ENCODE results near the gene KLHL29.

The KLHL29 gene

DNA sequence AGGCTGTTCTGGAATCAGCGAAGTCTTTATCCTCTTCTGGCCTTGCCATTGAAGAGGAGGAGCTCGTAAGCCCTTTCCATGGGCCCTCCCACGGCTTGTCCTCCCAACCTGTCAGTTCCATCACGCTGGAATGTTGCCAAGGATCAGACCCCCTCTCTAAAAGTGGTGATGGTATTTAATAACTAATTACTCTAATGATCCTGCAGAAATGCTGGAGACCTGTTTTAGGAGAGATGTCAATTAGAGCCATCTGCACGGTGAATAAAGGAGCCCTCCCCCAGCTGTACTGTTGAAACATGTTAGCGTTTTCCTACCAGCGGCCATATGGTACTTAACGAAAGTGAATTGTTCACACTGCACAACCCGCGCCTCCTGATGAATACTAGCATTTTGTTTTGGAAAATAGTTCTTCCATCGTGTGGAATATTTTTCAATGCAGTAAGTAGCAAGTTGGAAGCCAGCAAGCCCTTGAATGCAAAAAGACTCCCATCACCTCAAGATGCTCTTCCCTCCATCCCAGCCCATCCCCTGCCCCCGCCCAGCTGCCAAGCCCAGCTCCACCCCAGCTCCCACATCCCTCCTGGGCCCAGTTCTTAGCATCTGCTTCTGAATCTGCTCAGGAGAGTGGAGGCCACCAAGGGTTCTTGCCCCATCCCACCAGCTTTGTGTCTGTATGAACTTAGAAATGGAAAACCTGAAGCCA, 145.4 kb downstream of the KLHL29 start:
- Mint-ChIP-seq H3K27ac (no peak overlapping the region), H3K36me3 (no peaks in the 10 kb centered on the region), H3K4me3 (no peak overlapping the region), H3K9me3 (no peaks in the 10 kb centered on the region), H3K4me1 (peaks cover 18% of the 10 kb centered on the region), H3K27me3 (no peaks in the 10 kb centered on the region)
- ATAC-seq, result no peak

DNA sequence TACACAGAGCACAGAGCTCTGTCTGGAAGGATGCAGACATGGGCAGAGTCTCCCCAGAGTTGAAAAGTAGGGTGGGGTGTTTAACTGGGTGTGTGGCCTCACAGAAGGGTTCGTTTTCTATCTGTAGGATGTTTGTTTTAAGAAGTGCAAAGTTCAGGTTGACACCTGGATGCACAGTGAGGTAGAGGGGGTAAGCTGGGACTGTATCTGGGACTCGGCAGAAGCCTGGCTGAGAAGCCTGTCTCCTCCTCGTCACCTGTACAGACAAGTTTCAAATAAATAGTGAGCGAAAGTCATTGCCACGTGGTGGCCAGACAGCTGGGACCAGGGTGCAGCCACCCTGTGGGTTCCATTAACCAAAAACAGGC, 145.9 kb downstream of the KLHL29 start:
- Mint-ChIP-seq H3K4me1 (peaks cover 16% of the 10 kb centered on the region), H3K27ac (no peak overlapping the region), H3K9me3 (no peaks in the 10 kb centered on the region), H3K27me3 (no peaks in the 10 kb centered on the region), H3K36me3 (no peaks in the 10 kb centered on the region), H3K4me3 (no peak overlapping the region)
- ATAC-seq, result no peak

DNA sequence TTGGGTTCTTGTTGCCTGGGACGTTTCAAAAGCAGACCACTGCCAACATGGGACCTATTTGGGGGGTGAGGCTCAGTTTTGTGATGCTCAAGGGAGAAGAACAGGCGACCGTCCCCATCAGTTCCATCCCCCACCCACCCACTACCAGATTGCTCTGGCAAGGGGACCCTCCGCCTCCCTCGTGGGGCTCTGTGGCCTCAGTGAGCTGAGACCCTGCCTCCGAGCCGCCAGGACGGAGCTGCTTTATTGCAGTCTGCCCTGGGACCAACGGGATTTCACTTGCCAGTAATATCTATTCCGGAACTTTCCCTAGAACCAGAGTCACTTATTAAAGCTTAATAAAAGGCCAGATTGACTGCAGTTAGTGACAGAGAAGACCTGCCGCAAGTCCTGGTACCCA, 146.3 kb downstream of the KLHL29 start:
- Mint-ChIP-seq H3K9me3 (no peaks in the 10 kb centered on the region), H3K36me3 (no peaks in the 10 kb centered on the region), H3K4me3 (no peak overlapping the region), H3K27me3 (no peaks in the 10 kb centered on the region), H3K4me1 (peaks cover 12% of the 10 kb centered on the region), H3K27ac (no peak overlapping the region)
- no peak for ATAC-seq

DNA sequence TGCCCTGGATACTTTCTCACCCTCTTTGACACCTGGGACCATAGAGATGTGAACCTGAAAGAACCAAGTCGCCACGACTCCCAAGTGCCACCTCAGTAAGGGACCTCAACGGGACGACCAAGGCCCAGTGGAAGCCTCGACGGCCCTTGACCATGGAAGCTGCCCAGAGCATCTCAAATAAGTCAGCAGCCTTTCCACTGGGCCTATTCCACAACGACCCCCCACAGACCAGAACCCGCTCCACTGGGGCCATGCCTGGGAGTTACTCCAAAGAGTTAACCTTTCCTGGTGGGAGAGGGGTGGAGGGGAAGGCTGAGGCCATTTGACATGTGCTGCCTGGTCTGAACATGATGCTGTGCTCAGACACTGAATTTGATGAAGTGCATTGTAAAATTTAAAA, 146.9 kb downstream of the KLHL29 start:
- Mint-ChIP-seq H3K4me3 (no peak overlapping the region), H3K27me3 (no peaks in the 10 kb centered on the region), H3K4me1 (peaks cover 12% of the 10 kb centered on the region), H3K9me3 (no peaks in the 10 kb centered on the region), H3K27ac (no peak overlapping the region), H3K36me3 (no peaks in the 10 kb centered on the region)
- no peak for ATAC-seq

DNA sequence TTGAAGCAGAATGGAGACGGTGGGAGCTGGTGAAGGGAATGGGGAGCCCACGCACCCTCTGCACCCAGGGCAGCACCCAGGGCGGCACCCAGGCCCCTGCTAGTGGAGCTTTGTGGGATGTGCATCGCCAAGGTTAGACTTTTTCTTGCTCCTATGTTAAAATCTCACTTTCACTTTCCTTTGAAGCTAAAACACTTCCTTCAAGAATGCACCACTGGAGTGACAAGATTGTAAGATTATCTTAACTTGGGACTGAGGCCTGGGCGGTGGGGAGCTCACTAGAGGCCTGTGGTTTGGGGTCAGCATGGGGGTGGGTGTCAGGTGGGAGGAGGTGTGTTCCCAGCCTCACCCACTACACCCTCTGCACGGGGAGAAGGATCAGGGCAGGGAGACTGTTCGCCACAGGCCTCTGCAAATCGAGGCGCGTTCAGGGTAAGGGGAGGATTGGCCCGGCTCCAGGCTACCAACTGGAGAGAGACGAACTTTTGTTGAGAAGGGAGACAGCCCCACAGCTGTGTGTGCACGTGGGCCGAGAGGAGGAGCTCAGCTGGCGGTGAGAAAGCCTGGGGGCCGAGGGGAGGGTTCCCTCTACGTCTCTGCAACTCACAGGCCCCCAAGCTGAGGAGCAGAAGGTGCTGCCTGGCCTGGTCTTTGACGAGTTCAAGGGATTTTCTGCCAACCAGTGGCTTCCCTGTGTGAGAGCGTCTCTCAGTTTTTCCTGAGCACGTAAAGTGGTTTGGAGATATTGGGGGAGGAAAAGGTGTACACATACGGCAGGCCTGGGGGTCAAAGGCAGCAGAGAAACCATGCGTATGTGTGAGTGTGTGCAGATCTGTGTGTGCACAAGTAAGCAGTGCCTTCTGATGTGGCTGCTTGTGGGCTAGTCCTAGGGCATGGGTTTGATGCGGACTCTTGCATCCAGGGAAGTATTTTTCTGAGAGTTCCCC, 147.7 kb downstream of the KLHL29 start:
- H3K27ac Mint-ChIP-seq, result peak overlapping the region; percentile 47
- H3K36me3 Mint-ChIP-seq, result no peaks in the 10 kb centered on the region
- ATAC-seq, result no peak
- H3K9me3 Mint-ChIP-seq, result no peaks in the 10 kb centered on the region
- no peaks in the 10 kb centered on the region for H3K27me3 Mint-ChIP-seq
- peak overlapping the region; percentile 57 for H3K4me3 Mint-ChIP-seq
- peaks cover 12% of the 10 kb centered on the region for H3K4me1 Mint-ChIP-seq

DNA sequence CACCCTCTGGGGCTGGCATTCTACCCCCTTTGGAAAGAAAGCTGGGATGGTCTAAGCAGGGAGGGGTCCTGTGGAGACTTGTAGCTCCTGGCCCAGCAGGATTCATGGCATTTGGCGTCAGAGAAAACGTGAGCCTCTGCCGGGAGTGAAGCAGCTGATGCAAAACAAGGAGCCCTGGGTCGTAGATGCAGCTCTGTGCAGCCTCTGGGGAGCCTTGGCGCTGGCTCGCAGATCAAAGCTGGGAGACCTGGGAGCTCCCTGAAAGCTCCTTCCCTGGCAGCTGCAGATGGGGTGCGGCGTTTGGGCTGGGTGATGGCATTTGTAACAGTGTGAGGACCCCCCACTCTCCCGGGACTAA, 148.3 kb downstream of the KLHL29 start:
- ATAC-seq, result no peak
- H3K9me3 Mint-ChIP-seq, result no peaks in the 10 kb centered on the region
- peaks cover 12% of the 10 kb centered on the region for H3K4me1 Mint-ChIP-seq
- H3K4me3 Mint-ChIP-seq, result no peak overlapping the region
- H3K27ac Mint-ChIP-seq, result no peak overlapping the region
- no peaks in the 10 kb centered on the region for H3K27me3 Mint-ChIP-seq
- no peaks in the 10 kb centered on the region for H3K36me3 Mint-ChIP-seq

DNA sequence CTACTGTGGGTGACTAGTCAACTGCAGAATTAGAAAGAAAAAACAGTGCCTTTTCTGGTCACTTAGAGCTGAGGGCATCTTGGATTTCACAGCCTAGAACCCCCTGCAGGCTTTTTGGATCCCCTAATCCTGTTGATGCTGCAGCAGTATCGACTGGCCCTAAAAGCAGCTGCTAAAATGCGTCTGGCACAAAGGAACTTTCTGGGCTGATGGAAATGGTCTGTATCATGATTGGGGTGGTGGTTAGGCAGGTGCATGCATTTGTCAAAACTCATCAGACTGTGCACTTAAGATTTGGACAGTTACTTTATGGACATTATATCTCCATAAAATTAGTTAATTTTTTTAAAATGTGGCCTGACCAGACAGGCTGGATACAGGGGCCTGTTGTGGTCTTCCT, 149.8 kb downstream of the KLHL29 start:
- Mint-ChIP-seq H3K4me3 (no peak overlapping the region), H3K36me3 (no peaks in the 10 kb centered on the region), H3K27me3 (no peaks in the 10 kb centered on the region), H3K27ac (no peak overlapping the region), H3K4me1 (peaks cover 12% of the 10 kb centered on the region), H3K9me3 (no peaks in the 10 kb centered on the region)
- no peak for ATAC-seq

DNA sequence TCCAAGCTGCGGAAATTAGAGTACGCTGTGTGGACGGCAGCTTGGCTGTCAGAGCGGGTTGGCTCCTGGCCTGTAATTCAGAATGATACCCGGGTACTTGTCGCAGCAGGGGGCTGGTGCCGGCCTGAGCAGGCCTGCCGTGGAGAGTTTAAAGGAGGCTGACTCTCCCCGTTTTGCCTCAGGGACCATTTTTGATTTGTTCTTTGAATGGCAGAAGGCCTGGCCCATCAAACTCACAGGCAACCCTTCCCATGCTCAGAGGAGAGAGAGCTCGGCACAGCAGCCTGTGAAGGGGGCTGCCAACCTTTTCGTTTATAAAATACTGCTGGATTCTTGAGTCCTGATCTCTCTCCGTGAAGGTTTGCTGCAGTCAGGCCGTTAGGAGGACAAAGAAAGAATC, 151.3 kb downstream of the KLHL29 start:
- H3K27ac Mint-ChIP-seq, result no peak overlapping the region
- ATAC-seq, result no peak
- H3K4me1 Mint-ChIP-seq, result peaks cover 12% of the 10 kb centered on the region
- H3K9me3 Mint-ChIP-seq, result no peaks in the 10 kb centered on the region
- H3K4me3 Mint-ChIP-seq, result no peak overlapping the region
- H3K36me3 Mint-ChIP-seq, result no peaks in the 10 kb centered on the region
- no peaks in the 10 kb centered on the region for H3K27me3 Mint-ChIP-seq

DNA sequence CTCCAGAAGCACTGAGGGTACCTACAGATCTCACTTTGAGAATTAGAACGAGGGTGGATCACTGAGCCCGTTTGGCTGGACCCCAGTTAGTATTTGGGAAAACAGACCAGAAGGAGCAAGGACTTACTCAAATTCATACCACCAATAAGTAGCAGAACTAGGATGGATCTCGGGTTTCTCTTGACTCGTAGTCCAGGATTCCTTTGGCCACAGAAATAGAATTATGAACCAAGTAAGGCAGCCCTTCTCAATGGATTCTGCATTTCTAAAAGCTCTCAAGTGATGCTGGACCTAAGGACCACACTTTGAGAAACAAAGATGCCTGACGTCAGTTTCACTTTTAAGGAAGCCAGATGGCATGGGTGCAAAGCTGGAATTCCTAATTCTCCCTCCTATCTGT, 153.0 kb downstream of the KLHL29 start:
- no peaks in the 10 kb centered on the region for H3K4me1 Mint-ChIP-seq
- H3K4me3 Mint-ChIP-seq, result no peak overlapping the region
- no peaks in the 10 kb centered on the region for H3K36me3 Mint-ChIP-seq
- no peaks in the 10 kb centered on the region for H3K9me3 Mint-ChIP-seq
- H3K27ac Mint-ChIP-seq, result no peak overlapping the region
- no peak for ATAC-seq
- H3K27me3 Mint-ChIP-seq, result no peaks in the 10 kb centered on the region

DNA sequence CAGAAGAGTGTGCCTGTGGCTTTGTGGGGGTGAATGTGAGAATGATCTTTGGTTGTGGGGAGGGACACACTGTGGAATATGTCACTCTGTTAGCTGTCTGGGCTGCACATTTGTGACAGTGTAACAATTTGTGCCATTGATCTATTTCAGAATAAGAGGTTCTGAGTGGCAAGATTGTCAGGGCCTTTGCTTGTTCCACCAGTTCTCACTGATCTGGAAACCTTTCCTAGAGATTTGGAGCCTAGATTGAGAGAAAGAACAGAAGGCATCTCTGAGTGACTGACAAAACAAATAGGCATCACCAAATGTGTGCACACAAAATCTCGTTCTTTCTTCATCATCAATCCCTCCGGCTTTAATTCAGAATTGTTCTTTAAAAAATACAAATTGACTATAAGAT, 153.6 kb downstream of the KLHL29 start:
- H3K4me3 Mint-ChIP-seq, result no peak overlapping the region
- no peaks in the 10 kb centered on the region for H3K9me3 Mint-ChIP-seq
- no peak overlapping the region for H3K27ac Mint-ChIP-seq
- H3K4me1 Mint-ChIP-seq, result no peaks in the 10 kb centered on the region
- no peaks in the 10 kb centered on the region for H3K27me3 Mint-ChIP-seq
- H3K36me3 Mint-ChIP-seq, result no peaks in the 10 kb centered on the region
- ATAC-seq, result no peak

DNA sequence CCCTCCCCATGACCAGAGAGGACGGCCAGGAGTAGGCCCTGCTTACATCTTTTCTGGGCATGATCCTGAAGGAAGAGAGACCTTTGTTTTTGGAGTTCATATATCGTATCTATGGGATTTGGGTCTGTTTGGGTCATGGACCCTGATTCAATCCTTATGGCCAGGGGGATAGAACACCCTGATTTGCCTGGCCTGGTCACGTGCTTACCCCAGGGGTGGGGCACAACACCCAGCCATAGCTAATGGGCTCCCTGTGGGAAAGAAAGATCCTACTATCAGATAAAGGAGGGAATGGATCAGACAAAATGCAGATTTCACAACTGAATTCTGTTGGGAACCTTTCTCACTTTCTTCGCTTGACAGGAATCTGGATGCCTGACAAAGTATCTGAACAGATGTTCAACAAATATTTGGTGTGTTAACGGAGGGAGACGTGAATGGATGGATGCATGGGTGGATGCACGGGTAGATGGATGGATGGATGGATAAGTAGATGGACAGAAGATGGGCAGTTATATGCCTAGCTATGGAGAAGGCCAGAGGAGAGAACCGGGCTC, 155.9 kb downstream of the KLHL29 start:
- H3K36me3 Mint-ChIP-seq, result no peaks in the 10 kb centered on the region
- no peak overlapping the region for H3K4me3 Mint-ChIP-seq
- no peak overlapping the region for H3K27ac Mint-ChIP-seq
- no peak for ATAC-seq
- H3K4me1 Mint-ChIP-seq, result no peaks in the 10 kb centered on the region
- H3K27me3 Mint-ChIP-seq, result peaks cover 8% of the 10 kb centered on the region
- no peaks in the 10 kb centered on the region for H3K9me3 Mint-ChIP-seq

DNA sequence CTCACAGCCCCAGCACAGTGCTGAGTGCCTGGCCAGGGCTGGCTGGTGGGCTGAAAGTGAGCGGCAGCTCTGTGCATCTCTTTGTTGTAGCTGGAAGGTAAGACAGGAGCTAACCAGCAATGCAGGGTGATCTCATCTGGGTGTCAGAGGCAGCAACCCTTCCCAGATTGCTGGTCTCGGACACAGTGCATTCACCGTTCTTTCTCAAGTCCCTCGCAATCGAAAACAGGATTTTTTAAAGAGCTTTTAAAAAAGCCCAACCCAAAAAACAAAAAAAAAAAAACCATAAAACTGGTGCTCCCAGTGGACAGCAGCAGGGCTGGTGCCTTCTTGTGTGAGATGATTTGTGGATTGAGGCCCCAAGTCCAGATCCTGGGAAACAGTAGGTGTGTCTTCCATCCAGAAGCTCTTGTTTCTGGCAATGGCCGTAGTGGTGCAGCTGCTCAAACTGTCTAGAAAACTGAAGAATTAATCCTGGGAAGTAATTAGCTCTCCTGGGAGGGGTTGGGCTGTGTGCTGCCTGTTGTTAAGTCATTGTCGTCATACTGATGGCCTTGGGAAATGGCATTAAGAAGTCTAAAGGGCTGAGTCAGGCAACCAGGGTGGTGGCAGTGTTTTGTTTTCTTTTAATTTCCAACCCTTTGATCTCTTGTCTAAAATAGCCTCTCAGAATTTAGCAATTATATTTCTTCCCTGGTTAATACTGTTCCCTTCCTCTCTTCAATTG, 156.7 kb downstream of the KLHL29 start:
- no peaks in the 10 kb centered on the region for H3K4me1 Mint-ChIP-seq
- no peaks in the 10 kb centered on the region for H3K9me3 Mint-ChIP-seq
- no peaks in the 10 kb centered on the region for H3K36me3 Mint-ChIP-seq
- H3K4me3 Mint-ChIP-seq, result no peak overlapping the region
- peaks cover 8% of the 10 kb centered on the region for H3K27me3 Mint-ChIP-seq
- no peak for ATAC-seq
- no peak overlapping the region for H3K27ac Mint-ChIP-seq

DNA sequence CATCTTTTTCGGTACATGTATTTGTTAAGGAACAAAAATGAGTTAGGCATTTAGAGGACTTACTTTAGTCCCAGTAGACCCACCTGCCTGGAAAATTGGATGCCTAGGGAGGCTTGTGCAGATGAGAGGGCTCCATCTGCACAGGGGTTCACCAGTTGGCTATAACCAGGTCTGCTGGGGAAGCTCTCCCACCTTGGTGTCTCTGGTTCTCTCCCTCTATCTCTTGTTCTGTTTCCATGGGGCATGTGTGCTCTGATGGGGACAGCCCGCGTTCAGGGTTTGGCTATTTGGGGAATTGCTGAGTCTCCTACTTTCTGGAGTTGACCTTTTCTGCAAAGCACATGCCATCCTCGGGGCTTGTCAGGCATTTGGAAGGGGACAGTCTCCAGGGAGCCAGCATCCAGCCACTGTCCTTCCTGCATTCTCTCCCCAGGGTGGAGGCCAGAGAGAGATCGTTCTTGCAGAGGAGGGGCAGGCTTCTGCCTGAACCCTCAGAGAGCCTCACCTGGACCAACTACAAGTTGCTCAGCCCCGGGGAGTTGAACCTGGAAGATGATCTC, 157.3 kb downstream of the KLHL29 start:
- H3K4me1 Mint-ChIP-seq, result no peaks in the 10 kb centered on the region
- ATAC-seq, result no peak
- H3K27me3 Mint-ChIP-seq, result peaks cover 8% of the 10 kb centered on the region
- H3K27ac Mint-ChIP-seq, result no peak overlapping the region
- H3K9me3 Mint-ChIP-seq, result no peaks in the 10 kb centered on the region
- H3K4me3 Mint-ChIP-seq, result no peak overlapping the region
- H3K36me3 Mint-ChIP-seq, result no peaks in the 10 kb centered on the region

DNA sequence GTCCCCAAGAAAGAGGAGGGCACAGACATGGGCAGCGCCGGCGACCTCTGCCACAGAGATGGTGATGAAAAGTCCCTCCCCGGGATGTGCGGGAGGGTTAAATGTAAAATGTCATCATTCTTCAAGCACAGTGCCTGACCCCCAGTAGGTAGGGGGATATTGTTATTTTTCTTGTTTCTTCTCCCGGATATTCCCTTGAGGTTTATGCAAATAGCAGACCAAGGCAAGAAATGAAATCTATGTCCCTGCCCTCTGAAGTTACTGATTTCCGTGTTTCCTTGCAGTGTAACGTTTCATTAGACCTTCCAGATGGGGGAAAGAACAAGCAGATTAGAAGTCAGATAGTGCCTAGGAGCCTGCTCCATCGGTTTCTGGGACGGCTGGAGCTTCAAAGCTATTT, 158.3 kb downstream of the KLHL29 start:
- H3K27ac Mint-ChIP-seq, result no peak overlapping the region
- H3K4me3 Mint-ChIP-seq, result no peak overlapping the region
- no peak for ATAC-seq
- no peaks in the 10 kb centered on the region for H3K36me3 Mint-ChIP-seq
- H3K9me3 Mint-ChIP-seq, result no peaks in the 10 kb centered on the region
- H3K27me3 Mint-ChIP-seq, result peaks cover 8% of the 10 kb centered on the region
- no peaks in the 10 kb centered on the region for H3K4me1 Mint-ChIP-seq

DNA sequence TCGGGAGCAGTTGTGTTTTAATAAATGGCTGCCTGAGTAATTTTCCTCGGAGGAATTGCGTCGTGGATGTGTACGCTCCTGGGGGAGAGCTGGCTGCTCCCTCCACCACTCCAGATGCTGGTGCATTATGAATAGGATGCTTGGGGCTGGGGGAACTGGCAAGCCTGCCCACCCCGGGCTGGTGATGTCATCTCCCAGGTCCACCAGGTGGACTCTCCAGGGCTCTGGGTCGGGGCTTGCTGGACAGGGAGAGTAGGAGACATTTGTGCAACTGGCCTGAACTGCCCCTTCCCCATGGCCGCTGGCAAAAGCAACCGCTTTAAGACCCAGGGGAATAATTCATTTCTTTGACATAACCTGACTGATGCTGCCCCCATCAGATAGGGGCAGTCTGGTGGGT, 158.7 kb downstream of the KLHL29 start:
- Mint-ChIP-seq H3K27me3 (peaks cover 8% of the 10 kb centered on the region), H3K4me1 (no peaks in the 10 kb centered on the region), H3K27ac (no peak overlapping the region), H3K9me3 (no peaks in the 10 kb centered on the region), H3K36me3 (no peaks in the 10 kb centered on the region), H3K4me3 (no peak overlapping the region)
- no peak for ATAC-seq

Measured in stimulated activated memory B cell treated with anti-CD40 and anti-IgM and Interleukin-4, amounts not matched to agents 10 μg/mL and 1 μg/mL and 100 μg/mL, for 72 hours (primary cell).